Measurements from ENCODE around the gene PLD4. TPM values are rescaled to one million over a fixed set of nuclear protein-coding genes. Genes with fewer than 3 reads are reported as not detected.
"Not testable (repeated sequence)": the region's sequence is repeated elsewhere in the genome, so short reads cannot be mapped to it uniquely, and the experiment has no call there.

Gene PLD4
- total RNA-seq, 1 experiment from 2014 or later: not detected

GRCh38 chr14:104893435-104894207 is 31.1 kb upstream of the PLD4 start:
- H3K27me3 ChIP-seq: no peaks in the 10 kb centered on the region
- H3K4me3 ChIP-seq: no peak overlapping the region
- no peak for DNase-seq
- H3K9me3 ChIP-seq: no peaks in the 10 kb centered on the region
- H3K36me3 ChIP-seq: no peaks in the 10 kb centered on the region

DNA sequence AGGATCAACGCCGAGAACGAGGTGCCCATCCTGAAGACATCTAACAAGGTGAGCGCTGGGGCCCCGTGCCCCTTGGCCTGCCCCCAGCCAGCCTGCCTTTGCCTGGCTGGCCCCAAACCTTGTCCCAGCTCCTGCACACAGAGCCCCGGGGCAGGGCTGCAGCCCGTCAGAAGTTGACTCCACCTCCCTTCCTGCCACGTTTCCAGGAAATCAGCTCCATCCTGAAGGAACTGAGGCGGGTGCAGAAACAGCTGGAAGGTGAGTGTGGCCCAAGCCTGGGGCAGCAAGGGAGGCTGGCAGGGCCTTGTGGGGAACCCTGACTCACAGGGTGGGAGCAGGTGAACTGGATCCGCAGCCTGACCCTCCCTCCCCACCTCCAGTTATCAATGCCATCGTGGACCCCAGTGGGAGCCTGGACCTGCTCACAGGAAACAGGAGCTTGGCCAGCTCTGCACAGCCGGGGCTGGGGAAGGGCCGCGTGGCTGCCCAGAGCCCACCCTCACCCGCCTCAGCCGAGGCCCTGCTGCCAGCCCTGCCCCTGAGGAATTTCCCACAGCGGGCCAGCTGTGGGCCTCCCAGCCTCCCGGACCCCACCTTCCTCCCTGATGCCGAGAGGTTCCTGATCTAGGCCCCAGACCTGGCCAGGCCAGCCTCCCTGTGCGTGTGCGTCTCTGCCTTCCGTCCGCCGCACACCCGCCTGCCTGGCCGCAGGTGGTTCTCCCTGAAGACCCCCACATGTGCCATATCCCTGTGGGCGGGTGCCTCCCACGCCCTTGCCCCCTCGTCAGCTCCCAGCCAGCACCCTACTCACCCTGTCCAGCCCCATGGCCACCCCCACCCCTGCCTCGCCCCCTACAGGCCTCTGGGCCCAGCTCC is 30.1 kb upstream of the PLD4 start:
- Histone ChIP-seq H3K9me3 (no peaks in the 10 kb centered on the region), H3K36me3 (no peaks in the 10 kb centered on the region), H3K4me3 (no peak overlapping the region), H3K27me3 (no peaks in the 10 kb centered on the region)
- no peak for DNase-seq

DNA sequence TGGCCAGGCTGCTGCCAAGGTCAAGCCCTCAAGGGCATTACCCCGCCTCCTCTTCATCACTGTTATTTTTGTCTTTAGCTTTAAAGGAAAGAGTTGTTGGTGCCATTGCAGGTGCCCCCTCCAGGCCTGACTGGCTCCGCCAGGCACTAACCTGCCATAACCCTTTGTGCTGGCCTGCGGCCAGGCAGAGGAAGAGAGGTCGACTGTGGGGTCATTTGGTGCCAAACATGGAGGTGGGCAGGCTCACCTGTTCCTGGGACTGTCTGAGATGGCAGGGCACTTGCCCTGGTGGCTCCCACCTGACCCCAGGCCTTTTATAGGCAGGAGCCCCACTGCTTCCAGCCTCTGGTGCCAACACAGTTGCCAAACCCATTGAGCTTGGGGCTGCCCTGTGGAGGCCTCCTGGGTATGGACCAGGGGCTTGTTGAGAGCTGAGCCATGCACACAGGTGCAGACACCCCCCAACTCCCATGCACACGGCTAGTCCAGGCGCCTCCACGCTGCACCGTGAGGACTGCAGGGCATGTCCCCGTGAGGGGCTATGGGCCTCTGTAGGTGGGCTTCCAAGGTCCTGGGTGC is 29.4 kb upstream of the PLD4 start:
- Histone ChIP-seq H3K36me3 (no peaks in the 10 kb centered on the region), H3K27me3 (no peaks in the 10 kb centered on the region), H3K9me3 (no peaks in the 10 kb centered on the region), H3K4me3 (no peak overlapping the region)
- DNase-seq: no peak

DNA sequence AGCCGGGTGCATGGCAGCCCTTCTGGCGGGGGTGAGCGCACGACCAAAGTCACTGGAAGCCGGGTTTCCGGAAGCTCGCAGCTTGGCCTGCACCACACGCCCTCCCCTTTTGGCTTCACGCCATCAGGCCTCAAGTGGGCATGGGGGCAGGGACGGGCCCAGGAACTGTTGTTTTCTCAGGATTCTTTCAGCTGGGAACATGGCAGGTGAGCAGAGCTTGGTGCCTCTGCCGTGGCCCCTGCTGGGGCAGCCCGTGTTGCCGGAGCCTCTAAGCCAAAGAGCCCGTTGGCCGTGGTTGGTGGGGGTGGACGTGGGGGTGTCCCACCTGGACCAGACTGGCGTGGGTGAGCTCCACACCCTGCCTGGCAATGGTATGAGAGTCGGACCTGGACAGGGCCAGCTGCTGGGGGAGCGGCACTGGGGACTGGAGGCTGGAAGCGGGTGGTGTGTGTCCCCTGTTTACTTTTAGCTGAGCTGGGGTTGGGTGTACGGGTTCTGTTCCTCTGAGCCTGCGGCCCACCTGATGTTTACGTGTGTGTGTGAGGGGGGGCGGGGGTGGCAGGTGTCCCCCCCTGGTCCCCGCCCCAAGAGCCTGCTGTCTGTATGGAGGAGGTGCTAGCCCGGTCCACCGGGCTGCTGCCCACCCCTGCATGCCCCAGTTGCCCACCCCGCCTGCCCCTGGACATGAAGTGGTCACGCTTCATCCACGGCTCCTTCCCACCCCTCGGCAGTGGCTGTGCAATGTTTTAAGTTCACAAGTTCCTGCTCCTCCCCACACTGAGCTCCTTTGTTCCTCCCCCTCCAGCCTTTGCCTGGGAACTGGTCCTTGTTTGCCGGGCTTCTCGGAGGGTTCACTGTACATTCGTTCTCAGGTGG is 28.7 kb upstream of the PLD4 start:
- Histone ChIP-seq H3K9me3 (no peaks in the 10 kb centered on the region), H3K4me3 (no peak overlapping the region), H3K36me3 (no peaks in the 10 kb centered on the region), H3K27me3 (no peaks in the 10 kb centered on the region)
- DNase-seq: no peak

DNA sequence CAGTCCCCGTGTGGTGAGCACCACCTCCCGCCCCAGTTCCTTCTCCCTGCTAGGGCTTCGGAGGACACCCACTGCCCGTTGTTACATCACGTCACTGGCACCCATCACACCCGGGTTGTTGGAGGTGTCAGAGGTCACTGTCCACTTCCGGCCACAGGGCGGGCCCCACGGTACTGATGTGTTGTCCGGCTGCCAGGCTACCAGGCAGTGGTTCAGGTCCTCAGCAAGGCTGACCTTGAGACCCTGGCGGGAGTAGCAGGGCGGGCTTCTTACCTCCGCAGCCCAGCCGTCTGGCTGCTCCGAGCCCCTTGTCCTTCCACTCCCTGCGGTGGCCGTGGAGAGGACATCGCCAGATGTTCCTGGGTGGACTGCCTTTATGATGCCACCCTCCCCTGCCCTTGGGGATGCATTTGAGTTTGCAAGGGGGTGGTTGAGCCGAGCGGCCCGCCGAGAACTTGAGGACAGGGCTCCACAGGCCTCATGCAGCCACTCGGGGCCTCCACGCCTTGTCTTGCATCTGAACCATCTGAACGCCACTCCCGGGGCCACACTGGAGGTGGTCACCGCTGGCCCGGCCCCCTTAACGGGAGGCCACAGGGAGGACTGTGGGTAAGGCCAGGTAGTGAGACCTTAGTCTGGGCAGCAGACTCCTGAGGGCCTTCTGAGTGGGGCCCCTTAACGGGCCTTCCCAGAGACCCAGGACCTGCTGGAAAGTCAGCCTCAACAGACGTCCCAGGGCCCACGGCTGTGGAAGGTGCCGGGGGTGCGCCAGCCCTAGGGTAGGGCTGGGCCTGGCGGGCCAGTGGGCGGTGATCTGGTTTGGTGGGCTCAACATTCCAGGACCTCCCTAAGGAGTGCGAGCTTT is 27.1 kb upstream of the PLD4 start:
- DNase-seq: no peak
- Histone ChIP-seq H3K9me3 (no peaks in the 10 kb centered on the region), H3K4me3 (no peak overlapping the region), H3K36me3 (no peaks in the 10 kb centered on the region), H3K27me3 (no peaks in the 10 kb centered on the region)

DNA sequence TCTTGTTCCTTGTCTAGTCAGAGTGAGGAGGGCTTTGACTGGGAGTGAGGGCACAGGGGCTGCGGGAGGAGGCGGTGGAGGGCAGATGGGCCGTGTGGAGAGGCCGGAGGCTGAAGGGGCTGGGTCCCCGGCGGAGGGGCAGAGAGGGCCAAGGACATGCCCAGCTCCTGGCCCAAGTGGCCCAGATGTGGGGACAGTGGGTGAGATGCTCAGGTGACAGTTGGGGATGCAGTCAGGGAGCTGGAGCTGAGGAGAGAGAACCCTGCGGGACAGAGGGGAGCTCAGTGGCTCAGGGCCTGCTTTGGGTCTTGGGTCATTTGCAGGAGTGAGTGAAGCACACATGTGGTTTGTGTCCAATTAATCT is 26.5 kb upstream of the PLD4 start:
- no peak for DNase-seq
- no peak overlapping the region for H3K4me3 ChIP-seq
- no peaks in the 10 kb centered on the region for H3K27me3 ChIP-seq
- no peaks in the 10 kb centered on the region for H3K36me3 ChIP-seq
- no peaks in the 10 kb centered on the region for H3K9me3 ChIP-seq

- no peak for DNase-seq
These were observed 25.7 kb upstream of the PLD4 start for GRCh38 chr14:104898870-104899510.

GRCh38 chr14:104899781-104900180 is 24.9 kb upstream of the PLD4 start:
- DNase-seq: no peak

More at GRCh38 chr14:104898870-104899510, 25.7 kb upstream of the PLD4 start:
- Histone ChIP-seq H3K27me3 (no peaks in the 10 kb centered on the region), H3K36me3 (no peaks in the 10 kb centered on the region), H3K9me3 (0 out of 2 replicates have a peak, but pooled peaks cover 4% of the 10 kb centered on the region), H3K4me3 (no peak overlapping the region)

GRCh38 chr14:104900639-104901512 is 23.8 kb upstream of the PLD4 start:
- Histone ChIP-seq H3K4me3 (no peak overlapping the region), H3K36me3 (no peaks in the 10 kb centered on the region), H3K27me3 (no peaks in the 10 kb centered on the region), H3K9me3 (0 out of 2 replicates have a peak, but pooled peaks cover 4% of the 10 kb centered on the region)
- DNase-seq: no peak

More at GRCh38 chr14:104899781-104900180, 24.9 kb upstream of the PLD4 start:
- Histone ChIP-seq H3K9me3 (0 out of 2 replicates have a peak, but pooled peaks cover 4% of the 10 kb centered on the region), H3K27me3 (no peaks in the 10 kb centered on the region), H3K4me3 (no peak overlapping the region), H3K36me3 (no peaks in the 10 kb centered on the region)

DNA sequence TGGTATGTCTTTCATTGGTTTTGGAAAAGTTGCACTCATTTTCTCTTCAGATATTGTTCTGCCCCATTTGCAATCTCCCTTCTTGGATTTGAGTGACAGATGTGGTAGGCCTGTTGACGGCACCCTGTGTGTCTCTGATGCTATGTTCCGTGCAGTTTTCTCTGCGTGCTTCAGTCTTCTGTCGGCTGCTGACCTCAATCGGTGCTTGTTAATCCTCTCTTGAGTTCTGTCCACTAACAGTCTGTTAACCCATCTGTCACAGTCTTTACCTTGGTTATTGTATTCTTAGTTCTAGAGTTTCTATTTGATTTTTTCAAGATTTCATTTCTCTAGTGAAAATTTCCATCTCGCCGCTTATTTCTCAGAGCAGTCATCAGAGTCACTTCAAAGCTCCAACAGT is 20.7 kb upstream of the PLD4 start:
- H3K4me3 ChIP-seq: no peak overlapping the region
- H3K9me3 ChIP-seq: 0 out of 2 replicates have a peak, but pooled peaks cover 4% of the 10 kb centered on the region
- no peaks in the 10 kb centered on the region for H3K36me3 ChIP-seq

DNA sequence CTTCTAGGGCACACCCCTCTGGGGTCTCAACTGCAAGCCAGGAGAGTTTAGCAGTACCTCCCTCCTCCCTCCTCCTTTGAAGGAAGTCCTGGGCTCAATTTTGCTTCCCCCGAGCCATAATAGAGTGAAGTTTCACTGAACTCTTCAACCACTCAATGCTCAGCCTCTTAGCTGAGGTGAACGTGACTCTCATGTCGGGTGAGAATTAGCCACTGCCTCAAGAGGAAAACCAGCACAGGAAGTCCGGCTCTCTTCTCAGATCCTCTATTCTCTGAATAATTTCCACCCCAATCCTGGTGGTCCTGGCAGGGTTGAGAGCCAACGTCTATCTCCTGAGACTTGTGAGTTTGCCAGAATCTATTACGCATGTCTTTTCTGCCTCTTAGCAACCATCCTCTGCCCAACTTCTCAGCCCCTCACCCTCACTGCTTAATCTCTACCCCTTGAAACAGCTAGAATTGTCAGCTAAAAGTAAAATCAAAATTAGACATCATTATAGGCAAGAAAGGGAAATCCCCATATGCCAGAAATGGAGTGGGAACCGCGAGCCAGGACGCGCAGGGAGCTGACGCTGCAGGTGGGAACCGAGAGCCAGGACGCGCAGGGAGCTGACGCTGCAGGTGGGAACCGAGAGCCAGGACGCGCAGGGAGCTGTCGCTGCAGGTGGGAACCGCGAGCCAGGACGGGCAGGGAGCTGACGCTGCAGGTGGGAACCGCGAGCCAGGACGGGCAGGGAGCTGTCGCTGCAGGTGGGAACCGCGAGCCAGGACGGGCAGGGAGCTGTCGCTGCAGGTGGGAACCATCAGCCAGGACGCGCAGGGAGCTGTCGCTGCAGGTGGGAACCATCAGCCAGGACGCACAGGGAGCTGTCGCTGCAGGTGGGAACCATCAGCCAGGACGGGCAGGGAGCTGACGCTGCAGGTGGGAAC is 19.8 kb upstream of the PLD4 start:
- not testable (repeated sequence) for H3K9me3 ChIP-seq, H3K4me3 ChIP-seq, H3K27me3 ChIP-seq, DNase-seq, H3K36me3 ChIP-seq

More for the DNA sequence above, 20.7 kb upstream of the PLD4 start:
- no peaks in the 10 kb centered on the region for H3K27me3 ChIP-seq
- no peak for DNase-seq

GRCh38 chr14:104905579-104905933 is 19.1 kb upstream of the PLD4 start:
- not testable (repeated sequence) for H3K27me3 ChIP-seq, DNase-seq, H3K36me3 ChIP-seq, H3K4me3 ChIP-seq, H3K9me3 ChIP-seq

DNA sequence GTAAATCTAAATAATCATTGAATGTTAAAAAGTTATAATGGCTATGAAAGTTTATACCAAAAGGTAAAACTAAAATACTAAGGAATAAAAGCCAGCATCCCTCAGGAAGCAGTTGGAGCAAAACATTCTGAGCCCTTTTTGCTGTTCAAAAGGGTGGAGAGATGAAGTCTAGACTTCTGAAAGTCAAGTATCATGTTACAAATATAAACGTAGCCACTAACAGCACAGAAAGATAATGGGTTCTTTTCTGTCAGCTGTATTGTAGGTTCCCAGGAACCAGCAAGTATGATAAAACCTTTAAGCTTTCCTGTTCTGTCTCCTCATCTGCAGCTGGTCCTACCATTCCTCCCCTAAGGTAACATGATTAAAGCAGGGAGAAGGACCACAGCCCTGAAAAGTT is 16.4 kb upstream of the PLD4 start:
- DNase-seq: no peak
- H3K27me3 ChIP-seq: no peaks in the 10 kb centered on the region
- no peak overlapping the region for H3K4me3 ChIP-seq

More for the DNA sequence above, 16.4 kb upstream of the PLD4 start:
- Histone ChIP-seq H3K36me3 (no peaks in the 10 kb centered on the region), H3K9me3 (peaks cover 6% of the 10 kb centered on the region; the same call in 1 of the 2 replicates)
